Measurements from ENCODE around the gene HSPB2. TPM values are rescaled to one million over a fixed set of nuclear protein-coding genes. Genes with fewer than 3 reads are reported as not detected.
A peak's percentile ranks its signal among the peaks of the same experiment; 100 is the strongest.

The HSPB2 gene
- total and polyA plus RNA-seq, 10 of the 15 experiments (the other 5 are each of a cell fraction or from before 2014, with no cell fraction given), result not detected

DNA sequence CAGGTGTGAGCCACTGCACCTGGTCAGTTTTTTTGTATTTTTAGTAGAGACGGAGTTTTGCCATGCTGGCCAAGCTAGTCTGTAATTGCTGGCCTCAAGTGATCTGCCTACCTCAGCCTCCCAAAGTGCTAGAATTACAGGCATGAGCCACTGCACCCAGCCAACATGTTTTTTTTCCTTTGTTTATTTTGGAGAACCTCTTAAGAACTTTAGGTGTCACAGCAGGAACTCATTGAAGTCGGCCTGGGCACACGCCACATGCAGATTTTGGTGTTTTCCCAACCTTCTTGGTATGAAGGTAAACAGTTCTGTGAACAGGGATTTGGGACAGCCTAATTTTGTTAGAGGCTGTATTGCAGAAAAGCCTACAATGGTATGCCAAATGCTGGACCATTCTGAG, 34.0 kb downstream of the HSPB2 start:
- Histone ChIP-seq H3K79me2 (ENCODE audit: control insufficient read depth, insufficient read depth, low read length) (no peaks in the 10 kb centered on the region), H3K9me3 (replicated peaks; ENCODE audit: control insufficient read depth, insufficient read depth, low read length) (peaks cover under 1% of the 10 kb centered on the region; the same call in 1 of the 3 replicates), H3K4me2 (ENCODE audit: control insufficient read depth, insufficient read depth) (no peak overlapping the region), H3K4me1 (ENCODE audit: control insufficient read depth, insufficient read depth, low read length) (peaks cover 10% of the 10 kb centered on the region), H3K27ac (ENCODE audit: control insufficient read depth, insufficient read depth) (no peak overlapping the region; the same call in 1 of the 2 replicates), H4K20me1 (ENCODE audit: control insufficient read depth, insufficient read depth) (no peaks in the 10 kb centered on the region), H3K9ac (ENCODE audit: control insufficient read depth, insufficient read depth, low read length) (no peak overlapping the region), H3K27me3 (replicated peaks in 1 of 2; ENCODE audit: control insufficient read depth in 2 of 2, insufficient read depth in 2 of 2, low read length in 1 of 2) (no peaks in the 10 kb centered on the region), H3K4me3 (no peak overlapping the region), H2AFZ (ENCODE audit: control insufficient read depth, low read depth, low read length) (no peak overlapping the region), H3K36me3 (ENCODE audit: control insufficient read depth in 2 of 2, insufficient read depth in 2 of 2, low read length in 1 of 2) (no peaks in the 10 kb centered on the region)
- DNase-seq (ENCODE audit: low read depth, low spot score), result no peak
- TF ChIP-seq IRF4 (IDR thresholded peaks at IDR 0.05; ENCODE audit: low read depth, low read length) (no peak), CHD4 (IDR thresholded peaks at IDR 0.05) (no peak)
- no TSS peak for BruUV-seq (replicated peaks)
- intact Hi-C loops (cut with micrococcal nuclease; ENCODE audit: unreplicated experiment) (no loop called here), in situ Hi-C loops (cut with MboI) (loop anchor here (10.0 kb wide), 1 partner anchor 62 kb away; no protein-coding TSS in a partner anchor)
- SMC1A ChIA-PET (ENCODE audit: uncharacterized antibody, unreplicated experiment), result interaction anchor here (1.5 kb wide), 1 partner anchor 7 kb away, joined by 6 read pairs; no protein-coding TSS in a partner anchor
- FAIRE-seq, result no peak
- no peak for ATAC-seq
- 86% methylated on average over 3 of the region's 3 CpGs for WGBS (ENCODE audit: insufficient coverage, insufficient replicate concordance, low lambda C conversion rate, missing lambda C conversion rate)
- CTCF ChIA-PET, result interaction anchor here (1.0 kb wide), 1 partner anchor 9 kb away, joined by 4 read pairs; the partner anchor contains the start of gene DIXDC1
- RAD21 ChIA-PET (ENCODE audit: unreplicated experiment), result interaction anchor here (2.1 kb wide), 1 partner anchor 14 kb away, joined by 4 read pairs; no protein-coding TSS in a partner anchor
- POLR2A ChIA-PET, result no interaction called here

DNA sequence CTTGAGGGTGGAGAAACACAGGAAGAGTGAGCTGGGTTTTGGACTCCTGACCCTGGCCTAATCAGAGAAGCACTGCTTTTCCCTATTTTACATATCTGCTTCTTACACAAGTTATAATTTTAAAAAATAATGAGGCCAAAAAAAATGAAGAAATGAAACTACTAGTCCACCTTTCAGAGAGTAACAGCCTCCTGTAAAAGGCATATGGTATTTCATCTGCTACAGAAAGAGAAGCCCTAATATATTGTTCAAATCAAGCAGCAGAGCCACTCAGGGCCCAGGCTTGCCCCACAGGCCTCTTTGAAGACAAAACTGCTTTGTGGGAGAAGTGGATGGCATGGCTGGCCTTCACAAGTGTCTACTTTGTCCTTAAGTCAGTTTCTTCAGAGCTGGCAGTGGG, 34.6 kb downstream of the HSPB2 start:
- ChIA-PET POLR2A (no interaction called here), SMC1A (ENCODE audit: uncharacterized antibody, unreplicated experiment) (interaction anchor here (1.5 kb wide), 1 partner anchor 8 kb away, joined by 6 read pairs; no protein-coding TSS in a partner anchor), RAD21 (ENCODE audit: unreplicated experiment) (interaction anchor here (2.1 kb wide), 1 partner anchor 15 kb away, joined by 4 read pairs; no protein-coding TSS in a partner anchor), CTCF (no interaction called here)
- no peak overlapping the region for H3K9ac ChIP-seq (ENCODE audit: control insufficient read depth, insufficient read depth, low read length)
- peaks cover 2% of the 10 kb centered on the region; the same call in 1 of the 3 replicates for H3K9me3 ChIP-seq (replicated peaks; ENCODE audit: control insufficient read depth, insufficient read depth, low read length)
- no peaks in the 10 kb centered on the region for H3K27me3 ChIP-seq (replicated peaks in 1 of 2; ENCODE audit: control insufficient read depth in 2 of 2, insufficient read depth in 2 of 2, low read length in 1 of 2)
- no peaks in the 10 kb centered on the region for H3K79me2 ChIP-seq (ENCODE audit: control insufficient read depth, insufficient read depth, low read length)
- no peak for FAIRE-seq
- intact Hi-C loops (cut with micrococcal nuclease; ENCODE audit: unreplicated experiment) (no loop called here), in situ Hi-C loops (cut with MboI) (loop anchor here (10.0 kb wide), 1 partner anchor 62 kb away; no protein-coding TSS in a partner anchor)
- H3K36me3 ChIP-seq (ENCODE audit: control insufficient read depth in 2 of 2, insufficient read depth in 2 of 2, low read length in 1 of 2), result no peaks in the 10 kb centered on the region
- peaks cover 10% of the 10 kb centered on the region for H3K4me1 ChIP-seq (ENCODE audit: control insufficient read depth, insufficient read depth, low read length)
- peak overlapping the region; percentile 40 for H2AFZ ChIP-seq (ENCODE audit: control insufficient read depth, low read depth, low read length)
- DNase-seq (ENCODE audit: low read depth, low spot score), result no peak
- H3K27ac ChIP-seq (ENCODE audit: control insufficient read depth, insufficient read depth), result no peak overlapping the region; the same call in 1 of the 2 replicates
- TF ChIP-seq MTA2 (IDR thresholded peaks at IDR 0.05; ENCODE audit: low read depth), result peak; percentile 37; the same call in 1 of the 2 replicates
- TF ChIP-seq NBN (IDR thresholded peaks at IDR 0.05), result 0 out of 2 replicates have a peak, but pooled peaks have one; percentile 18
- TF ChIP-seq, protein P1, sequence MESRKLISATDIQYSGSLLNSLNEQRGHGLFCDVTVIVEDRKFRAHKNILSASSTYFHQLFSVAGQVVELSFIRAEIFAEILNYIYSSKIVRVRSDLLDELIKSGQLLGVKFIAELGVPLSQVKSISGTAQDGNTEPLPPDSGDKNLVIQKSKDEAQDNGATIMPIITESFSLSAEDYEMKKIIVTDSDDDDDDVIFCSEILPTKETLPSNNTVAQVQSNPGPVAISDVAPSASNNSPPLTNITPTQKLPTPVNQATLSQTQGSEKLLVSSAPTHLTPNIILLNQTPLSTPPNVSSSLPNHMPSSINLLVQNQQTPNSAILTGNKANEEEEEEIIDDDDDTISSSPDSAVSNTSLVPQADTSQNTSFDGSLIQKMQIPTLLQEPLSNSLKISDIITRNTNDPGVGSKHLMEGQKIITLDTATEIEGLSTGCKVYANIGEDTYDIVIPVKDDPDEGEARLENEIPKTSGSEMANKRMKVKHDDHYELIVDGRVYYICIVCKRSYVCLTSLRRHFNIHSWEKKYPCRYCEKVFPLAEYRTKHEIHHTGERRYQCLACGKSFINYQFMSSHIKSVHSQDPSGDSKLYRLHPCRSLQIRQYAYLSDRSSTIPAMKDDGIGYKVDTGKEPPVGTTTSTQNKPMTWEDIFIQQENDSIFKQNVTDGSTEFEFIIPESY (IDR thresholded peaks at IDR 0.05), result no peak
- no peak for TF ChIP-seq JUNB (IDR thresholded peaks at IDR 0.05)
- TF ChIP-seq ZNF24 (IDR thresholded peaks at IDR 0.05), result peak; percentile 86
- TF ChIP-seq SPI1 (IDR thresholded peaks at IDR 0.05; ENCODE audit: borderline replicate concordance, insufficient read depth, low read depth, low read length), result peak; percentile 60
- TF ChIP-seq, protein P2, sequence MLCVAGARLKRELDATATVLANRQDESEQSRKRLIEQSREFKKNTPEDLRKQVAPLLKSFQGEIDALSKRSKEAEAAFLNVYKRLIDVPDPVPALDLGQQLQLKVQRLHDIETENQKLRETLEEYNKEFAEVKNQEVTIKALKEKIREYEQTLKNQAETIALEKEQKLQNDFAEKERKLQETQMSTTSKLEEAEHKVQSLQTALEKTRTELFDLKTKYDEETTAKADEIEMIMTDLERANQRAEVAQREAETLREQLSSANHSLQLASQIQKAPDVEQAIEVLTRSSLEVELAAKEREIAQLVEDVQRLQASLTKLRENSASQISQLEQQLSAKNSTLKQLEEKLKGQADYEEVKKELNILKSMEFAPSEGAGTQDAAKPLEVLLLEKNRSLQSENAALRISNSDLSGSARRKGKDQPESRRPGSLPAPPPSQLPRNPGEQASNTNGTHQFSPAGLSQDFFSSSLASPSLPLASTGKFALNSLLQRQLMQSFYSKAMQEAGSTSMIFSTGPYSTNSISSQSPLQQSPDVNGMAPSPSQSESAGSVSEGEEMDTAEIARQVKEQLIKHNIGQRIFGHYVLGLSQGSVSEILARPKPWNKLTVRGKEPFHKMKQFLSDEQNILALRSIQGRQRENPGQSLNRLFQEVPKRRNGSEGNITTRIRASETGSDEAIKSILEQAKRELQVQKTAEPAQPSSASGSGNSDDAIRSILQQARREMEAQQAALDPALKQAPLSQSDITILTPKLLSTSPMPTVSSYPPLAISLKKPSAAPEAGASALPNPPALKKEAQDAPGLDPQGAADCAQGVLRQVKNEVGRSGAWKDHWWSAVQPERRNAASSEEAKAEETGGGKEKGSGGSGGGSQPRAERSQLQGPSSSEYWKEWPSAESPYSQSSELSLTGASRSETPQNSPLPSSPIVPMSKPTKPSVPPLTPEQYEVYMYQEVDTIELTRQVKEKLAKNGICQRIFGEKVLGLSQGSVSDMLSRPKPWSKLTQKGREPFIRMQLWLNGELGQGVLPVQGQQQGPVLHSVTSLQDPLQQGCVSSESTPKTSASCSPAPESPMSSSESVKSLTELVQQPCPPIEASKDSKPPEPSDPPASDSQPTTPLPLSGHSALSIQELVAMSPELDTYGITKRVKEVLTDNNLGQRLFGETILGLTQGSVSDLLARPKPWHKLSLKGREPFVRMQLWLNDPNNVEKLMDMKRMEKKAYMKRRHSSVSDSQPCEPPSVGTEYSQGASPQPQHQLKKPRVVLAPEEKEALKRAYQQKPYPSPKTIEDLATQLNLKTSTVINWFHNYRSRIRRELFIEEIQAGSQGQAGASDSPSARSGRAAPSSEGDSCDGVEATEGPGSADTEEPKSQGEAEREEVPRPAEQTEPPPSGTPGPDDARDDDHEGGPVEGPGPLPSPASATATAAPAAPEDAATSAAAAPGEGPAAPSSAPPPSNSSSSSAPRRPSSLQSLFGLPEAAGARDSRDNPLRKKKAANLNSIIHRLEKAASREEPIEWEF (IDR thresholded peaks at IDR 0.05; ENCODE audit: insufficient replicate concordance, low read depth, low read length), result no peak
- H3K4me2 ChIP-seq (ENCODE audit: control insufficient read depth, insufficient read depth), result peak overlapping the region; percentile 20; the same call in 1 of the 2 replicates
- H3K4me3 ChIP-seq, result no peak overlapping the region
- BruUV-seq (replicated peaks), result no TSS peak
- ATAC-seq, result peak; percentile 63
- no peaks in the 10 kb centered on the region for H4K20me1 ChIP-seq (ENCODE audit: control insufficient read depth, insufficient read depth)
